IPS-11a (cell line): ENCODE results near the gene LITAF.

Experiments used
- H3K4me3 ChIP-seq: one replicate; pipeline ENCODE4 v1.5.1; 2013; ENCODE audit warnings: low read depth, low read length, control low read depth

LITAF gene

DNA sequence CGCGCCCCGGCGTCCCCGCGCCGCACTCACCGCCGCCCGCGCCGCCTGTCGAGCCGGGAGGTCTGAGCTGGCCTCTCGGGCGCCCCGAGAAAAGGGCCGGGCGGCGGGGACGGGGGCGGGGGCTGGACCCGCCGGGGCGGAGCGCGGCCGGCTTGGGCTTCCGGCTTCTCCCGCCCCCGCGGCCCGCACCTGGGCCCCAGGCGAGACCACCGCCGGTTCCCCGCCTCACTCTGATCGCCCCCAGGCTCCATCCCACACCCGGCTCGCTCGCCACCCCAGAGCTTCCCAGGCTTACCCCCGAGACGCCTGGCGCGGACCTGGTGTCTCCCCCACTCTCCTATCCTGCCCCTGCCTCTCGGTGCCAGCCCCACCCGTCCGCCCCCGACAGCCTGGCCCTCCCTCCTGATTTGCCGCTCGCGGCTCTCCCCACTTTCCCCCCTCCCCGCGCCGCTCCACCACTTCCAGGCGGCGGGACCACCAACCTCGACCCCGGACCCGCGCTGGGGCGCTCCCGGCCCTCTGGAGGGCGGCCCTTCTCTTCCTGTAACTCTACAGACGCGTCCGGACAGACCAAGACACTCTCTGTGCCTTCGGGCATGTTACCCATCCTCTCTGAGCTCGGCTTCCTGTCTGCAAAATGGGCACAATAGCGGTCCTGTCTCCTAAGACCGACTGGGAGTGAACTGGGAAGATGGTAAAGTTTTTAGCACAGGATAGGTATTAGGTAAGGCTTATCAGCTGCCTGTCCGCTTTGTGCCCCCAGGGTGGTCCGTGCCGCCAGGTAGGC is at the start of gene LITAF:
TSS of gene LITAF (minus strand) at position 64 of the 787 bp plus-strand sequence. CDS start 30,189 bp downstream, outside the sequence.
- peak within 1 kb of the TSS; percentile 60 for H3K4me3 ChIP-seq

DNA sequence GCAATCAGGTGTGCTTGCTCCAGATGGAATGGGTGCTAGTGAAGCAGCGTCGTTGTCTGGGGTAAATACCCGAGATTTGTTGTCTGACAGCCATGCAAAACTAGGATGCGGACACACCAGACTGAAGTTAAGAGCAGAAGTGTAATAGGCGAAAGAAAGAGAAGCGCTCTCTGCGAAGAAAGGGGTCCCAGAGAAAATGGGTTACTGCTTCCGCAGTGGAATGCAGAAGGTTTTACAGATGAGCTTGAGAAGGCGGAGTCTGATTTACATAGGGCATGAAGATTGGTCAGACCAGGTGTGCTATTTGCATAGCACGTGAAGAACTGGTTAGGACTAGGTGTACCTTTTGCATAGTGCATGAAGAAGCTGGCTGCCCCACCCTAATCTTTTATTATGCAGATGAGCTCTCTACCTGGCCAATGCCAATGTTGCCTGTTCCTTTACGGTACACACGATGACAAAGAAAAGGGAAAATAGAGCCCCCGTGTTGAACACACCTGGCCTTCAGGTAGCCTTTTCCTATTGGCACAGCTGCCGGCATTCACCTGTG is 49.5 kb upstream of the LITAF start:
- peak overlapping the region; percentile 8 for H3K4me3 ChIP-seq

- peak overlapping the region; percentile 8 for H3K4me3 ChIP-seq
Observed at GRCh38 chr16:11635679-11636171, 49.0 kb upstream of the LITAF start.

GRCh38 chr16:11635113-11635652 is 48.5 kb upstream of the LITAF start:
- no peak overlapping the region for H3K4me3 ChIP-seq

DNA sequence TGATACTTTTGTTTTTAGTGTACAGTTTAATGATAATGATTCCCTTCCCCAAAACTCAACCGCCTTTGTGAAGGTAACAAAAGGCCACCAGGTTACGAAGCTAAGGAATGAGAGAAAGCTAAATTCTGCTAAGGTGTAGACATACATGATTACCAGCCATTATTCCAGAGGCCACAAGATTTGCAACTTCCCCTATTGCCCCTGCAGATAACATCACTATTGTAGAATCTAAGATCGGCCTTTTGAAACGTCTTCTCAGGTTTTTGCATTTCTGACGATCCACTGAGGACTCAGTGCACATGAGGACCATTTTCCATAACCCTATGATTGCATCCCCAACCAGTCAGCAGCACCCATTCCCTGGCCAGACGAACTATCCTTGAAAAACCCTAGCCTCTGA is 47.6 kb upstream of the LITAF start:
- no peak overlapping the region for H3K4me3 ChIP-seq

- no peak overlapping the region for H3K4me3 ChIP-seq
Observed at GRCh38 chr16:11633113-11633512, 46.4 kb upstream of the LITAF start.

GRCh38 chr16:11632455-11632939 is 45.8 kb upstream of the LITAF start:
- H3K4me3 ChIP-seq = no peak overlapping the region

DNA sequence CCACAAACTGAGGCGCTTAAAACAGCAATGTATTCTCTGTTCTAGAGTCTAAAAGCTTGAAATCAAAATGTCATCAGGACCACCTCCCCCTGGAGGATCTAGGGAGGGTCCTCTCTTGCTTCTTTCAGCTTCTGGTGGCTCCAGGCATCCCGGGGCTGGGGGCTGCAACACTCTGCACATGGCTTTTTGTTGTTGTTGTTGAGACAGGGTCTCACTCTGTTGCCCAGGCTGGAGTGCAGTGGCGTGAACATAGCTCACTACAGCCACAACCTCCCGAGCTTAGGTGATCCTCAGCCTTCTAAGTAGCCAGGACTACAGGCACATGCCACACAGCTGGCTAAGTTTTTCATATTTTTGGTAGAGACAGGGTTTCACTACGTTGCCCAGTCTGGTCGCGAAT is 44.5 kb upstream of the LITAF start:
- no peak overlapping the region for H3K4me3 ChIP-seq

DNA sequence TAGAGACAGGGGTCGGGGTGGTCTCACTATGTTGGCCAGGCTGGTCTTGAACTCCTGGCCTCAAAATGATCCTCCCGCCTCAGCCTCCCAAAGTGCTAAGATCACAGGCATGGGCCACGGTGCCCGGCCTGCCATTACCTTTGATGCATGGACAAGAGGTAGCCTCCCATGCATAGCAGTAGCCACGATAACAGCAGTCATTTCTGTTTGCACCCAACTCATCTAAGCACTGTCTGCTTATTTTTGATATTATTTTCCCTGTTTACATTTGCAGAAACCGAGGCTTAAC is 44.0 kb upstream of the LITAF start:
- H3K4me3 ChIP-seq = no peak overlapping the region

DNA sequence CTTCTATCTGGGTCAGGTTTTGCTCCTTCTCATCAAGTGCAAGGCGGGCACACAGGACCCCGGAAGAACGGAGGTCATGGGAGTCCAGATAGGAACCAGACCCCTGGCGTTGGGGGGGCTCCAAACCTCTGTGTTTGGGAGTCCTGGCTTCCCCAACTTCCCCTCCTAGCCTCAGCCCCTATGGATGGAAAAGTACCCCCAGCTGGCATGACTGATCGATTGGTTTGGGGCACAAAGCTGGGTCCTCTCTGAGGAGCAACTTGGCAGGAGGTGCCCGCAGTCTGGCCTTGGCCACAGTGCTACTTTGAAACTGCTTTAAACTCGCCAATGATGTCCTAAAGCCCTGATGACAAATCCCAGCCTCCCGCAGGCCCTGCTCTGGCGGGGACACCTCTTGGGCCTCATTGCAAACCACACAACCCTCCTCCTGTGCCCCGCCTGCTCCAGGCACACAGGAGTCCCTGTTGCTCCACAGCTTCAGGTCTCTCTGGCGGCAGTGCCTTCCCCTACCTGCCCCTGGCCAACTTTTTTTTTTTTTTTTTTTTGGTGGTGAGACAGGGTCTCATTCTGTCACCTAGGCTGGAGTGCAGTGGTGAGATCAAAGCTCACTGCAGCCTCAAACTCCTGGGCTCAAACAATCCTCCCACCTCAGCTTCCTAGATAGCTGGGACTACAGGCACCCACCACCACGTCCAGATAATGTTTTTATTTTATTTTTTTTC is 43.5 kb upstream of the LITAF start:
- H3K4me3 ChIP-seq = no peak overlapping the region

- H3K4me3 ChIP-seq = no peak overlapping the region
Observed at GRCh38 chr16:11629071-11630030, 42.6 kb upstream of the LITAF start.

DNA sequence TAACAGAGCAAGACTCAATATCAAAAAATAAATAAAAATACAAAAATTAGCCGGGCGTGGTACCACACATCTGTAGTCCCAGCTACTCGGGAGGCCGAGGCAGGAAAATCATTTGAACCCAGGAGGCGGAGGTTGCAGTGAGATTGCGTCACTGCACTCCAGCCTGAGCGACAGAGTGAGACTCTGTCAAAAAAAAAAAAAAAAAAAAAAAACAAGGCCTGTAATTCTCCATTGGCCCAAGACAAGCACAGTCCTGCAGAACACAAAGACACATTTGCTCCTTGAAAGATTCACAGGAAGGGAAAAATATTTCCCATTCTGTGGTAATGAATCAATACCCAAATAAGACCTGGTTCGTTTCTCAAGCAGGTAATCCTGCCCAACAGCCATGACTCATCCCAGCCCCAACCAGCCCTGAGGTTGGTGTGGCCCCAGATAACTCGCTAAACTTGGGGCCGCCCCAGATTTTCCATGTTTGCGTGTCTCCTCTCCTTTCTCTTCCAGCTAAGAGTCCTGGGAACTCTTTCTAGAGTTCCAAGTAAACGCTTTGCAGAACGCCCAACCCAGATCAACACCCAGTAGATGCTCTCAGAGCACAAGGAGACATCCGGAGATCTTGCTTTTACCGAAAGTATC is 41.2 kb upstream of the LITAF start:
- no peak overlapping the region for H3K4me3 ChIP-seq

DNA sequence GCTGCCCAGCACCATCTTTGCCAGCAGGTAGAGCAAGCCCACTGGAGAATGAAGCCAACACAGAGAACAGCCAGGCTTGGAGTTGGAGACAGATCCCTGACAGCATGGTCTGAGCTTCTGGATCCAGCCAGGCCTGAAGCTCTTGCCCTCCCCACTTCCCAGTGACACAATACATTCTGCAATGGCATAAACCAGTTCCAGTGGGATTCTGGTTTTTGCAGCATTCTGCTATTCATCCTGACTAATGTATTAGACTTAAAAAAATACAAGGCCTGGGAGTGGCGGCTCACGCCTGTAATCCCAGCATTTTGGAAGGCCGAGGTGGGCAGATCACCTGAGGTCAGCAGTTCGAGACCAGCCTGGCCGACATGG is 40.6 kb upstream of the LITAF start:
- H3K4me3 ChIP-seq = no peak overlapping the region

DNA sequence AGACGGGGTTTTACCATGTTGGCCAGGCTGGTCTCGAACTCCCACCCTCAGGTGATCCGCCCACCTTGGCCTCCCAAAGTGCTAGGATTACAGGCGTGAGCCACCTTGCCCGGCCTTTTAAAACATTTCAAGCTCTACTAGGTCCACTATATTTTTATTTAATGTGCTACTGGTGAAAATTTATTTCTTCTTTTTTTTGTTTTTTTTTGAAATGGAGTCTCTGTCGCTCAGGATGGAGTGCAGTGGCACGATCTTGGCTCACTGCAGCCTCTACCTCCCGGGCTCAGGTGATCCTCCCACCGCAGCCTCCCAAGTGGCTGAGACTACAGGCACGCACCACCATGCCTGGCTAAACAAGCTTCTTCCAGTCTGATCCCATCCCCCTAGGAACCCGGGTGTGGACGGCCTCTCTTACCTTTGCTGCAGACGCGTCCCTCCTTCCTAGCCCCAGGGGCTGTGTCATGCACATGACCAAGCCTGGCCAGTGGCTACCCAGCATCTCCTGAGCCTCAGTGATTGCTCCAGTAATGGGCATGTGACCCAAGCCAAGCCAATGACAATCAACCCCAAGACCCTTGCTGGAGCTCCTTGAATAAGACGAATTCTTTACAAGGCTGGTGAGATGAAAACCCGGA is 40.1 kb upstream of the LITAF start:
- no peak overlapping the region for H3K4me3 ChIP-seq

DNA sequence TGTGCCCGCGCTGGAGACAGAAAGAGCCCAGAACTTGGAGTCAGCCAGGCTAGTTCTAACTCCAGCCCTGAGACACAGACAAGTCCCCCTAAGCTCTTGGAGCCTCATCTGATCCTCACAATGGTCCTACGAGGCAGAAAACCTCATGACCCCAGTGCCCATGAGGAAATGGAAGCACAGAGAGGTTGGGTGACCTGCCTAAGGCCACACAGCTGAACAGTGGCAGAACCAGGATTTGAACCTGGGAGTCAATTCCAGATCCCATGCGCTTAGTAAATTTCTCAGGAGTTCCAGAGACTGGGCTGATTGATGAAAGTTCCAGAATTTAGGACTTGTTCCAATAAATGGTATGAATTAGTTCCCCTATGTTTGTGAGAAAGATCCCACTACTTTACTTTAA is 39.0 kb upstream of the LITAF start:
- H3K4me3 ChIP-seq = no peak overlapping the region

GRCh38 chr16:11624636-11625607 is 38.2 kb upstream of the LITAF start:
- no peak overlapping the region for H3K4me3 ChIP-seq

DNA sequence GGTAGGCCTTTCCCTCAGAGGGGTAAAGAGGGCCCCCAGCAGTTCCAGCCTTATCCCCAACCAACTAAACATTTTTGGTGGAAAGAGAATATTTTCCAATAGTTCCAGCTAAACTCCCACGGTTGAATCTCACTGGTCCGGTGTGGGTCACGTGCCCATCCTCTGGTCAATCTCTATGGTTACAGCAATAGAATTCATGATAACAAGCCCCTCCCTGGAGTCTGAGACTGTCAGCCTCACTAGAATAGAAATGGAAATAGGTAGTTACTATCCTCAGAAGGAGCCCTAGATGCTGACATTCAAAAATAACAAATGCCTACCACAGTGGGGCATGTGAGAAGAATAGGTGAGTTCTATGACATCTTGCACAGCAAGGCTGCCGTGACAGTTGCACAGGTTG is 37.5 kb upstream of the LITAF start:
- no peak overlapping the region for H3K4me3 ChIP-seq

GRCh38 chr16:11621920-11622651 is 35.4 kb upstream of the LITAF start:
- H3K4me3 ChIP-seq = no peak overlapping the region
